ENCODE measurements around the gene FAM117B.
A peak's percentile ranks its signal among the peaks of the same experiment; 100 is the strongest.

FAM117B gene

DNA sequence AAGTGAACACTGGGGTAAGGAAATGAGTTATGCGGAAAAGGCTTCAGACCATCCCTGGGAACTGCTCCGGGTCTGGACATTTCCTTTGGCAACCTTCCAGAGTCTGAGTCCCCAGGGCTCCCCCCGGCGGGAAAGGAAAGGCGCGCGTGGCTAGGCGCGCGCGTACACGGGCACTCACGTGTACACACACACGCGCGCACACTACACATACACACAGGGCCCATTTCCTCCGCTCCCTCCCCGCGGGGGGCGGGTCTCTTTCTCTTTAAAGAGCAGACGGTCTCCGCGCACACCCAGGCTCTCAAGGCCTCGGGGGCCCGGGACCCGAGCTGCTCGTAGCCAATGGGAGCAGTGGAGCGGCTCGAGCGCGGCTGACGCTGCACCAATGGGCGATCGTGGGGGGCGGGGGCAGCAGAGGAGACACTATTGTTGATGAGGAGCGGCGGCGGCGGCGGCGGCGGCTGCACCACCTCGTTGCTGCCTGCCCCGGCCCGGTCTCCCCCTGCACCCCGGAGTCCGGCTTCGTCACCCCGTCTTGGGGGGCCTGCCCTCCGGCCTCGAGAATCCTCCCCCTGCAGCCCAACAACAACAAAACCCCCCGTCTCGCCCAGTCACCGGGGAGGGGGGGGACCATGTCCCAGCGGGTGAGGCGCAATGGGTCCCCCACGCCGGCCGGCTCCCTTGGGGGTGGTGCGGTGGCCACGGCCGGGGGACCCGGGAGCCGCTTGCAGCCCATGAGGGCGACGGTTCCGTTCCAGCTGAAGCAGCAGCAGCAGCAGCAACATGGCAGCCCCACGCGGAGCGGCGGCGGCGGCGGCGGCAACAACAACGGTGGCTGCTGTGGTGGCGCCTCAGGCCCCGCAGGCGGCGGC lies at the start of gene FAM117B:
Gene FAM117B, plus strand, starts transcription at position 414 of the 872 bp plus-strand sequence. Its CDS starts 219 bp downstream, at position 633.
- H3K27me3 Mint-ChIP-seq: no peaks in the 10 kb centered on the region
- peaks cover 32% of the 10 kb centered on the region for H3K4me1 Mint-ChIP-seq
- ATAC-seq (ENCODE audit: low read depth) (peak; percentile 84), DNase-seq (ENCODE audit: low spot score in 2 of 2) (peak; percentile 89 to 96)
- peak within 1 kb of the TSS; percentile 94 for H3K4me3 Mint-ChIP-seq
- no peaks in the 10 kb centered on the region for H3K9me3 Mint-ChIP-seq
- peaks cover 9% of the 10 kb centered on the region for H3K36me3 Mint-ChIP-seq
- H3K27ac Mint-ChIP-seq: peak within 1 kb of the TSS; percentile 97

DNA sequence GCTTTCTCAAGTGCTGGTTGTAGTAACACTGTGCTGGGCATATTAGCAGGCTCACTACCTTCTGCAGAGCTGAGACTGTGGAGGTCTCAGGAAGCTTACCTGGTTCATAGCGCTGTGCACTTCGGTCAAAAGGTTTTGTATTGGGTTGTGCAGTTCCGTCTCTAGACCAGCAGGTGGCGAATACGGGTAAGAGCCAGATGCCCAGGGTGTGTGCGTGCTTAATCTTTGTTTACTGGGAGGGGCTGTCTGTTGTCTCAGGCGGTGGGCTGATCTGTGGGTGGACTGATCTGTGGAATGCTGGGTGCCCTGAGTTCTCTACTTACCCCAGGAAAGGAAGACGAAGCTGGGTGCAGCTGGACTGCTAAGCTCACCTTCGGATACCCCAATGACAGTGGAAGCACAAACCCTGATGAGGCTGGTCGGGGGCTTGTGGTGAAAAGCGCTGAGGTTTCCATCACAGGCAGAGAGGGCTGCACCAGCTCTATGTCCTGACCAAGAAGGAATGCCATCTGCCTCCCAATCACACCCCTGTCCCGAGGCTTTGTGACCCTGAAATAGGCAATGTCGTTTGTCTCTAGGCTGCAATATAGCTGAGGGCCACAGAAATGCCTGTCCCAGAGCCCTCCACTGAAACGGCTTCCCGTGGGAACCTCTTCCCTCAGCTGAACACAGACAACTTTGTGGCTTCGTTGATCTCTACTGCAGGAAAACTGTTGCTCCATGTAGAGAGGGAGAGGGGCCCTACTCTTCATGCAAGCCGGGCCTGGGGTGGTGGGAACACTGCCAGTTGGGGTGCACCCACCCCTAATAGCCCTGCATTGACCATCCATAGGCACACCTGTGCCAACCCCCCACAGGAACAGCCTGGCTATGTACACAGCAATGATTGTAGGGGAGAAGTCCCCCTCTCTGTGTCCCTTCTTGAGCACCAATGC lies 45.9 kb upstream of the FAM117B start:
- ATAC-seq (ENCODE audit: low read depth) (peak; percentile 97), DNase-seq (ENCODE audit: low spot score in 2 of 2) (peak; percentile 44 to 72)
- Mint-ChIP-seq H3K36me3 (no peaks in the 10 kb centered on the region), H3K4me3 (peak overlapping the region; percentile 53), H3K4me1 (peaks cover 13% of the 10 kb centered on the region), H3K27ac (no peak overlapping the region), H3K27me3 (no peaks in the 10 kb centered on the region), H3K9me3 (no peaks in the 10 kb centered on the region)

DNA sequence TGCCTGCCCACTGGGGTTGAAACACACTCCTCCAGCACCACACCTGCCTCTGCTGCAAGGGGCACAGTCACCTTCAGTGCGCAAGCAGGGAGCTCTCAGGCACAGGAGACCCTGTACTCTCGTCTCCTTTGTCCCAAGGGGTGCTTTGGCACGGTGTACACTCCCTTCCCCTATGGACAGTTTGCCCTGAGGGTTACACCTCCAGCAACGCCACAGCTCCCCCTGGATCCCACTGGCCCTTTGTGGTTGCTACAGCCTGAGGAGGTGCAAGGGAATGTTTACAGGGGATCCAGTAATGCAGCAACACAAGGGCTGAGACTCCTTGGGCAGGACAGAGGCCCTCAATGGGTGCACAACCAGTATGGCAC lies 45.2 kb upstream of the FAM117B start:
- Mint-ChIP-seq H3K36me3 (no peaks in the 10 kb centered on the region), H3K27ac (no peak overlapping the region), H3K4me1 (peaks cover 13% of the 10 kb centered on the region), H3K27me3 (no peaks in the 10 kb centered on the region), H3K4me3 (peak overlapping the region; percentile 9), H3K9me3 (no peaks in the 10 kb centered on the region)
- DNase-seq (ENCODE audit: low spot score in 2 of 2) (no peak), ATAC-seq (ENCODE audit: low read depth) (no peak)

DNA sequence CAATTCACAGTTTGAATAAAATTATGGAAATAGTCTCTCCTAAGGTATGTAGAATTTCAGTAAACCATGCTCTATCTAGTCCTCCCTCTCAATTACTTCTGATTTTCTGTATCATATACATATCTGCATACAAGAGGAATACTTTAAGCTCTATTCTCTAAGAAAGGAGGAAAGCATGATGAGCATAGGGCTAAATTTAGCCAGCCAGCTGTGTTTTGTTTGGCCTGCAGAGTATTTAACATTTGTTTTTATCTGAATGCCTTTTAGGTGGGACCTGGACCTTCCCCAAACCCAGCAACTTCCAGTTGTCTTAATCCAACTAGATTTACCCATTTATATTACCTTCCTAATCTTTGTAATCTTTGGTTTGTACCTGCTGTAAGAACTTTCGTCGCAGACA lies 42.2 kb upstream of the FAM117B start:
- no peaks in the 10 kb centered on the region for H3K27me3 Mint-ChIP-seq
- no peak overlapping the region for H3K27ac Mint-ChIP-seq
- H3K36me3 Mint-ChIP-seq: no peaks in the 10 kb centered on the region
- H3K4me3 Mint-ChIP-seq: no peak overlapping the region
- no peaks in the 10 kb centered on the region for H3K9me3 Mint-ChIP-seq
- DNase-seq (ENCODE audit: low spot score in 2 of 2) (no peak), ATAC-seq (ENCODE audit: low read depth) (no peak)
- H3K4me1 Mint-ChIP-seq: peaks cover 19% of the 10 kb centered on the region

GRCh38 chr2:202599105-202599504 lies 35.7 kb upstream of the FAM117B start:
- H3K36me3 Mint-ChIP-seq: no peaks in the 10 kb centered on the region
- DNase-seq (ENCODE audit: low spot score in 2 of 2): no peak
- no peak overlapping the region for H3K27ac Mint-ChIP-seq
- peaks cover 12% of the 10 kb centered on the region for H3K4me1 Mint-ChIP-seq
- ATAC-seq (ENCODE audit: low read depth): no peak
- no peaks in the 10 kb centered on the region for H3K9me3 Mint-ChIP-seq
- H3K27me3 Mint-ChIP-seq: no peaks in the 10 kb centered on the region
- no peak overlapping the region for H3K4me3 Mint-ChIP-seq

DNA sequence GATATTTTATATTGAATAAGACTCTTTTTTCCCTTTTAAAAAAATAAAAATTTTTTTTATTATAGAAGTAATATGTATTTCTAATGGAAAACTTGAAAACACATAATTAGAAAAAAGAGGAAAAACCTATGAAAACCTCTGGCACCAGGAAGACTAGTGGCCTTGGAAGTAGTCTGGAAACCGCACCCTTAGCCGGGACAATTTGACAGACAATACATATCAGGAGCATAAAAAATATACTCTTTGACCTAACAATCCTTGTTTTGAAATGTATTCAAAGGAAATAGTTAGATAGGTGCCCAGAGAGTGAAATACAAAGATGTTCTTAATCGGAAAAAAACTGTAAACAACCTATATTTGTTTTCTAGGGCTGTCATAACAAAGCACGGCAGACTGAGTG lies 34.9 kb upstream of the FAM117B start:
- Mint-ChIP-seq H3K27me3 (no peaks in the 10 kb centered on the region), H3K9me3 (no peaks in the 10 kb centered on the region), H3K4me1 (peaks cover 8% of the 10 kb centered on the region), H3K4me3 (no peak overlapping the region), H3K36me3 (no peaks in the 10 kb centered on the region), H3K27ac (no peak overlapping the region)
- DNase-seq (ENCODE audit: low spot score in 2 of 2) (no peak), ATAC-seq (ENCODE audit: low read depth) (no peak)

GRCh38 chr2:202604699-202605098 lies 30.1 kb upstream of the FAM117B start:
- Mint-ChIP-seq H3K4me3 (no peak overlapping the region), H3K27ac (peak overlapping the region; percentile 55), H3K36me3 (no peaks in the 10 kb centered on the region), H3K9me3 (no peaks in the 10 kb centered on the region), H3K4me1 (peaks cover 23% of the 10 kb centered on the region), H3K27me3 (no peaks in the 10 kb centered on the region)
- ATAC-seq (ENCODE audit: low read depth) (peak; percentile 31), DNase-seq (ENCODE audit: low spot score in 2 of 2) (no peak)

GRCh38 chr2:202605174-202605573 lies 29.6 kb upstream of the FAM117B start:
- ATAC-seq (ENCODE audit: low read depth): no peak
- H3K9me3 Mint-ChIP-seq: no peaks in the 10 kb centered on the region

GRCh38 chr2:202608142-202608852 lies 26.5 kb upstream of the FAM117B start:
- H3K27me3 Mint-ChIP-seq: no peaks in the 10 kb centered on the region
- peak overlapping the region; percentile 86 for H3K27ac Mint-ChIP-seq
- no peaks in the 10 kb centered on the region for H3K9me3 Mint-ChIP-seq
- H3K4me1 Mint-ChIP-seq: peaks cover 30% of the 10 kb centered on the region
- no peaks in the 10 kb centered on the region for H3K36me3 Mint-ChIP-seq
- DNase-seq (ENCODE audit: low spot score in 2 of 2) (no peak), ATAC-seq (ENCODE audit: low read depth) (peak; percentile 82)
- H3K4me3 Mint-ChIP-seq: peak overlapping the region; percentile 49

More at GRCh38 chr2:202605174-202605573, 29.6 kb upstream of the FAM117B start:
- Mint-ChIP-seq H3K27ac (peak overlapping the region; percentile 55), H3K27me3 (no peaks in the 10 kb centered on the region), H3K4me1 (peaks cover 27% of the 10 kb centered on the region), H3K4me3 (no peak overlapping the region), H3K36me3 (no peaks in the 10 kb centered on the region)
- DNase-seq (ENCODE audit: low spot score in 2 of 2): no peak

DNA sequence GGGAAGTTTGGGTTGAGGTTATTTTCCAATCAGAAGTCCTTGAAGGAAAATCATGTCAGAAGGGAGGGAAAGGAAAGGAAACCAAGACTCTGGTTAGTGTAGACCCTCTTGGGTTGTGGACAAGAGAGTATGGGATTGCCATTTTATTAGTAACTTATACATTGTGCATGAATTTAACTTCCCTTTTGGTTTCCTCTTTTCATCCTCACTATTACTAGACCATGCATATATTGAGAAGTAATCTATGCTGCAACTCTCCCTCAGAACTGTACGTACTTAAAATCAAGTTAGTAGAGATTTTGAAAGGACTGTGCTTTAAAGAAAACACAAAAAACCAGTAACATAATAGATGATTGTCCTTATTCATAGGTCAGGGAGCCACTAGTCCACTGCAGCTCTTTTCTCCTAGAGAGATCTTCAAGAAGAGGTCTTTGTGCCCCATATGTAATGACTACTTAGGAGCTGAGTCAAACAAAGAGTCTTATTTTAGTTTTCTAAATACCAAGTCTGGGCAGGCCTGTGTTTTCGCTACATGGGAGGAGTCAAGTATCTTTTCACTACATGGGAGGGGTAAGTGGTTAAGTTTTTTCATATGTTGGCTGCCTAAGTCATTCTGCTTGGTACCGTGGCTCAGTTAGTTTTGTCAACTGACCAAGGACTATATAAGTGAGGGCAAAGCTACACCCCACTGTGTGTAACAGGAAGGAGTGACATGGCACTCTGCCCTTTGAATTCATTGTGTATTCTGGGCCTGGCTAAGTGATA lies 25.2 kb upstream of the FAM117B start:
- H3K4me3 Mint-ChIP-seq: peak overlapping the region; percentile 19
- H3K9me3 Mint-ChIP-seq: no peaks in the 10 kb centered on the region
- peak; percentile 74 for ATAC-seq (ENCODE audit: low read depth)
- peaks cover 30% of the 10 kb centered on the region for H3K4me1 Mint-ChIP-seq
- H3K27ac Mint-ChIP-seq: peak overlapping the region; percentile 86
- H3K27me3 Mint-ChIP-seq: no peaks in the 10 kb centered on the region
- DNase-seq (ENCODE audit: low spot score in 2 of 2): no peak
- no peaks in the 10 kb centered on the region for H3K36me3 Mint-ChIP-seq

- Mint-ChIP-seq H3K27ac (peak overlapping the region; percentile 86), H3K4me3 (no peak overlapping the region), H3K36me3 (no peaks in the 10 kb centered on the region), H3K9me3 (no peaks in the 10 kb centered on the region), H3K27me3 (no peaks in the 10 kb centered on the region), H3K4me1 (peaks cover 28% of the 10 kb centered on the region)
- ATAC-seq (ENCODE audit: low read depth): no peak
- DNase-seq (ENCODE audit: low spot score in 2 of 2): no peak
Measured at GRCh38 chr2:202610380-202610779, 24.4 kb upstream of the FAM117B start.

- Mint-ChIP-seq H3K27ac (no peak overlapping the region), H3K4me3 (no peak overlapping the region), H3K36me3 (no peaks in the 10 kb centered on the region), H3K4me1 (peaks cover 28% of the 10 kb centered on the region), H3K27me3 (no peaks in the 10 kb centered on the region), H3K9me3 (no peaks in the 10 kb centered on the region)
- DNase-seq (ENCODE audit: low spot score in 2 of 2) (no peak), ATAC-seq (ENCODE audit: low read depth) (no peak)
Measured at GRCh38 chr2:202612145-202612544, 22.6 kb upstream of the FAM117B start.

DNA sequence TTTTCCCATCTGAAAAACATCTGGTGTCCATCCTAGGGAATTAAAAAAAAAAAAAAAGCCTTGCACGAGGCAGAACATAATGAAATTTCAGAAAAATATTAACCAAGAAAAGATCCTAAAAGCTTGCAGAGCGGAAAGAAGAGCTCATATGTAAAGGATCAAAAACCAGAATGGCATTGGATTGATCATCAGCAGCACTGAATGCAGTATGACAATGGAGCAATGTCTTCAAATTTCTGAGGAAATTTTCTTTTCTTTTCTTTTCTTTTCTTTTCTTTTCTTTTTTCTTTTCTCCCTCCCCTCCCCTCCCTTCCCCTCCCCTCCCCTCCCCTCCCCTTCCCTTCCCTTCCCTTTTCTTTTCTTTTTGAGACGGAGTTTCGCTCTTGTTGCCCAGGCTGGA lies 21.3 kb upstream of the FAM117B start:
- no peak for ATAC-seq (ENCODE audit: low read depth)
- H3K4me1 Mint-ChIP-seq: peaks cover 20% of the 10 kb centered on the region
- no peak overlapping the region for H3K27ac Mint-ChIP-seq
- no peaks in the 10 kb centered on the region for H3K9me3 Mint-ChIP-seq
- no peak overlapping the region for H3K4me3 Mint-ChIP-seq
- no peaks in the 10 kb centered on the region for H3K27me3 Mint-ChIP-seq
- no peak for DNase-seq (ENCODE audit: low spot score in 2 of 2)
- H3K36me3 Mint-ChIP-seq: no peaks in the 10 kb centered on the region
